Measurements from ENCODE around the gene ANKRD40. TPM values are rescaled to one million over a fixed set of nuclear protein-coding genes. Genes with fewer than 3 reads are reported as not detected.
"Not testable (repeated sequence)": the region's sequence is repeated elsewhere in the genome, so short reads cannot be mapped to it uniquely, and the experiment has no call there.

ANKRD40 gene
- total RNA-seq, 1 experiment from 2014 or later, result 41.2 TPM

GRCh38 chr17:50710650-50711049 is 2.9 kb upstream of the ANKRD40 start:
- DNase-seq (ENCODE audit: low read depth), result no peak

- no peak for DNase-seq (ENCODE audit: low read depth)
Observed at GRCh38 chr17:50710025-50710424, 2.3 kb upstream of the ANKRD40 start.

- DNase-seq (ENCODE audit: low read depth), result not testable (repeated sequence)
Observed at GRCh38 chr17:50709053-50709452, 1.3 kb upstream of the ANKRD40 start.

- peak; percentile 39 for DNase-seq (ENCODE audit: low read depth)
Observed at GRCh38 chr17:50708050-50709000, 611 bp upstream of the ANKRD40 start.

- DNase-seq (ENCODE audit: low read depth), result no peak
Observed at GRCh38 chr17:50703162-50703561, 4.6 kb downstream of the ANKRD40 start.

- DNase-seq (ENCODE audit: low read depth), result no peak
Observed at GRCh38 chr17:50699410-50699809, 8.3 kb downstream of the ANKRD40 start.

GRCh38 chr17:50697663-50698272 is 9.9 kb downstream of the ANKRD40 start:
- no peak for DNase-seq (ENCODE audit: low read depth)

GRCh38 chr17:50697062-50697461 is 10.7 kb downstream of the ANKRD40 start:
- no peak for DNase-seq (ENCODE audit: low read depth)

- no peak for DNase-seq (ENCODE audit: low read depth)
Observed at GRCh38 chr17:50696365-50696879, 11.3 kb downstream of the ANKRD40 start.

GRCh38 chr17:50693036-50693682 is 14.6 kb downstream of the ANKRD40 start:
- DNase-seq (ENCODE audit: low read depth), result no peak

- DNase-seq (ENCODE audit: low read depth), result no peak
Observed at GRCh38 chr17:50692448-50693035, 15.2 kb downstream of the ANKRD40 start.

- DNase-seq (ENCODE audit: low read depth), result no peak
Observed at GRCh38 chr17:50691550-50692447, 15.9 kb downstream of the ANKRD40 start.

- no peak for DNase-seq (ENCODE audit: low read depth)
Observed at GRCh38 chr17:50690887-50691549, 16.7 kb downstream of the ANKRD40 start.

GRCh38 chr17:50689956-50690886 is 17.5 kb downstream of the ANKRD40 start:
- peak; percentile 49 for DNase-seq (ENCODE audit: low read depth)

GRCh38 chr17:50689251-50689650 is 18.5 kb downstream of the ANKRD40 start:
- peak; percentile 84 for DNase-seq (ENCODE audit: low read depth)

GRCh38 chr17:50688245-50688644 is 19.5 kb downstream of the ANKRD40 start:
- no peak for DNase-seq (ENCODE audit: low read depth)

- no peak for DNase-seq (ENCODE audit: low read depth)
Observed at GRCh38 chr17:50687200-50688066, 20.3 kb downstream of the ANKRD40 start.

All from M059J (cell line).